Measurements from ENCODE around the gene SMPD4. TPM values are rescaled to one million over a fixed set of nuclear protein-coding genes. Genes with fewer than 3 reads are reported as not detected.

SMPD4 gene
- total and polyA plus RNA-seq, 2 of the 13 experiments (the other 11 are each of a cell fraction or from before 2014, with no cell fraction given), result 63.2 to 70.5 TPM

- POLR2A ChIA-PET, result no interaction called here
- in situ Hi-C loops (cut with HindIII; ENCODE audit: extremely low pct_ligation_motif_present, low pct_unique_long_range_greater_than_20kb), result no loop called here
- no peak for ATAC-seq
Measured at GRCh38 chr2:130135692-130136541, 45.5 kb downstream of the SMPD4 start.

More at GRCh38 chr2:130135692-130136541, 45.5 kb downstream of the SMPD4 start:
- FAIRE-seq (no peak), DNase-seq (ENCODE audit: low spot score) (no peak)
- WGBS (ENCODE audit: low lambda C conversion rate), result 65% methylated on average over 6 of the region's 15 CpGs
- H3K27ac ChIP-seq (ENCODE audit: extremely low read length, insufficient read depth, low read length), result no peak overlapping the region
- H3K4me3 ChIP-seq (replicated peaks in 1 of 3; ENCODE audit: insufficient read depth in 1 of 3, low read depth in 2 of 3, low read length in 3 of 3), result no peak overlapping the region
- H3K79me2 ChIP-seq (ENCODE audit: insufficient read depth, low read length), result no peaks in the 10 kb centered on the region
- TF ChIP-seq ZNF512 (CRISPR knock-in tag; IDR thresholded peaks at IDR 0.05) (no peak), CCDC6 (CRISPR knock-in tag; IDR thresholded peaks at IDR 0.05) (no peak), REPIN1 (CRISPR knock-in tag; IDR thresholded peaks at IDR 0.05; ENCODE audit: borderline replicate concordance, low read depth) (no peak), ZNF142 (CRISPR knock-in tag; IDR thresholded peaks at IDR 0.05) (no peak), ZMYM2 (CRISPR knock-in tag; IDR thresholded peaks at IDR 0.05) (no peak), JDP2 (CRISPR knock-in tag; IDR thresholded peaks at IDR 0.05; ENCODE audit: borderline replicate concordance) (no peak), CERS6 (CRISPR knock-in tag; IDR thresholded peaks at IDR 0.05) (no peak), PCBP1 (IDR thresholded peaks at IDR 0.05; ENCODE audit: borderline replicate concordance, low read depth, low read length) (no peak), HNRNPL (IDR thresholded peaks at IDR 0.05; ENCODE audit: low read depth, low read length) (no peak), MEF2D (CRISPR knock-in tag; IDR thresholded peaks at IDR 0.05) (no peak), ZNF230 (CRISPR knock-in tag; IDR thresholded peaks at IDR 0.05) (no peak)
- intact Hi-C loops (cut with micrococcal nuclease; ENCODE audit: unreplicated experiment), result no loop called here
- BruUV-seq (replicated peaks), result no TSS peak
- no peak overlapping the region for H2AFZ ChIP-seq (ENCODE audit: low read length)
- no peak overlapping the region for H3K9ac ChIP-seq (ENCODE audit: insufficient read depth, low read depth, low read length)
- H4K20me1 ChIP-seq (ENCODE audit: insufficient read depth, low read length), result no peaks in the 10 kb centered on the region
- no peaks in the 10 kb centered on the region for H3K9me3 ChIP-seq (ENCODE audit: low read length)
- CTCF ChIA-PET (ENCODE audit: low intra/inter-chr PET ratio, low total read pairs), result no interaction called here
- no peaks in the 10 kb centered on the region for H3K36me3 ChIP-seq (replicated peaks in 1 of 2; ENCODE audit: control insufficient read depth in 1 of 2, insufficient read depth in 2 of 2, low read length in 2 of 2)
- H3K4me2 ChIP-seq (ENCODE audit: low read depth, low read length), result no peak overlapping the region
- H3K4me1 ChIP-seq (ENCODE audit: insufficient read depth, low read length), result no peaks in the 10 kb centered on the region
- no peaks in the 10 kb centered on the region; a peak in 1 of 5 replicates for H3K27me3 ChIP-seq (ENCODE audit: control insufficient read depth in 1 of 2, insufficient read depth in 2 of 2, low read length in 2 of 2)

Data from HepG2 (cell line).